Measurements from ENCODE around the gene LSS.

Gene LSS

GRCh38 chr21:46222436-46223116 is 6.0 kb downstream of the LSS start:
- peaks cover 87% of the 10 kb centered on the region for H3K79me2 ChIP-seq (ENCODE audit: insufficient read depth, low read length)

GRCh38 chr21:46221664-46222435 is 6.7 kb downstream of the LSS start:
- Histone ChIP-seq H3K9ac (ENCODE audit: low read depth, low read length, poor library complexity, severe bottlenecking) (no peak overlapping the region), H3K9me2 (replicated peaks; ENCODE audit: low read depth, low read length) (no peaks in the 10 kb centered on the region), H3K9me3 (ENCODE audit: insufficient read depth, low read depth, low read length) (no peaks in the 10 kb centered on the region), H3K79me2 (ENCODE audit: insufficient read depth, low read length) (peaks cover 79% of the 10 kb centered on the region), H3K27me3 (ENCODE audit: insufficient read depth, low read length, poor library complexity, severe bottlenecking) (no peaks in the 10 kb centered on the region), H3K36me3 (ENCODE audit: insufficient read depth, low read length) (peaks cover 39% of the 10 kb centered on the region; the same call in 1 of the 2 replicates), H3K4me3 (ENCODE audit: low read length, poor library complexity, severe bottlenecking) (no peak overlapping the region), H2AFZ (ENCODE audit: low read length) (no peak overlapping the region), H3K4me1 (ENCODE audit: insufficient read depth, low read length, poor library complexity, severe bottlenecking) (peaks cover 15% of the 10 kb centered on the region), H4K20me1 (ENCODE audit: insufficient read depth, low read length, poor library complexity, severe bottlenecking) (peaks cover 28% of the 10 kb centered on the region), H3F3A (ENCODE audit: low read depth) (no peaks in the 10 kb centered on the region), H3K4me2 (ENCODE audit: low read depth, low read length, poor library complexity, severe bottlenecking) (peak overlapping the region; percentile 18)
- no peak for TF ChIP-seq CTCF (conservative IDR thresholded peaks at IDR 0.05; ENCODE audit: low read length)
- TF ChIP-seq EZH2phosphoT487 (IDR thresholded peaks at IDR 0.05; ENCODE audit: borderline replicate concordance) = no peak

More at GRCh38 chr21:46222436-46223116, 6.0 kb downstream of the LSS start:
- Histone ChIP-seq H3K9ac (ENCODE audit: low read depth, low read length, poor library complexity, severe bottlenecking) (no peak overlapping the region), H3K4me1 (ENCODE audit: insufficient read depth, low read length, poor library complexity, severe bottlenecking) (peaks cover 21% of the 10 kb centered on the region), H3K4me2 (ENCODE audit: low read depth, low read length, poor library complexity, severe bottlenecking) (peak overlapping the region; percentile 40), H3F3A (ENCODE audit: low read depth) (no peaks in the 10 kb centered on the region), H3K9me2 (replicated peaks; ENCODE audit: low read depth, low read length) (no peaks in the 10 kb centered on the region), H3K36me3 (ENCODE audit: insufficient read depth, low read length) (peaks cover 39% of the 10 kb centered on the region; the same call in 1 of the 2 replicates), H2AFZ (ENCODE audit: low read length) (no peak overlapping the region), H3K27me3 (ENCODE audit: insufficient read depth, low read length, poor library complexity, severe bottlenecking) (no peaks in the 10 kb centered on the region), H4K20me1 (ENCODE audit: insufficient read depth, low read length, poor library complexity, severe bottlenecking) (peaks cover 36% of the 10 kb centered on the region), H3K4me3 (ENCODE audit: low read length, poor library complexity, severe bottlenecking) (no peak overlapping the region), H3K9me3 (ENCODE audit: insufficient read depth, low read depth, low read length) (no peaks in the 10 kb centered on the region)
- TF ChIP-seq CTCF (conservative IDR thresholded peaks at IDR 0.05; ENCODE audit: low read length) (no peak), EZH2phosphoT487 (IDR thresholded peaks at IDR 0.05; ENCODE audit: borderline replicate concordance) (no peak)

GRCh38 chr21:46220847-46221246 is 7.7 kb downstream of the LSS start:
- Histone ChIP-seq H3K9ac (ENCODE audit: low read depth, low read length, poor library complexity, severe bottlenecking) (no peak overlapping the region), H3K9me2 (replicated peaks; ENCODE audit: low read depth, low read length) (no peaks in the 10 kb centered on the region), H3K4me2 (ENCODE audit: low read depth, low read length, poor library complexity, severe bottlenecking) (no peak overlapping the region), H3F3A (ENCODE audit: low read depth) (no peaks in the 10 kb centered on the region), H4K20me1 (ENCODE audit: insufficient read depth, low read length, poor library complexity, severe bottlenecking) (peaks cover 18% of the 10 kb centered on the region), H3K9me3 (ENCODE audit: insufficient read depth, low read depth, low read length) (no peaks in the 10 kb centered on the region), H3K79me2 (ENCODE audit: insufficient read depth, low read length) (peaks cover 77% of the 10 kb centered on the region), H2AFZ (ENCODE audit: low read length) (no peak overlapping the region), H3K4me1 (ENCODE audit: insufficient read depth, low read length, poor library complexity, severe bottlenecking) (peaks cover 5% of the 10 kb centered on the region), H3K4me3 (ENCODE audit: low read length, poor library complexity, severe bottlenecking) (no peak overlapping the region), H3K27me3 (ENCODE audit: insufficient read depth, low read length, poor library complexity, severe bottlenecking) (no peaks in the 10 kb centered on the region), H3K36me3 (ENCODE audit: insufficient read depth, low read length) (peaks cover 45% of the 10 kb centered on the region; the same call in 1 of the 2 replicates)
- TF ChIP-seq EZH2phosphoT487 (IDR thresholded peaks at IDR 0.05; ENCODE audit: borderline replicate concordance) (no peak), CTCF (conservative IDR thresholded peaks at IDR 0.05; ENCODE audit: low read length) (no peak)
